PFSK-1 (cell line): Measurements from ENCODE around the gene PNMA8B.

Source experiments
- FOXP2 ChIP-seq: optimal IDR thresholded peaks from 2 replicates; pipeline ENCODE3; 2011; ENCODE audit warnings: borderline replicate concordance, control low read depth, inconsistent platforms; ENCODE audit not compliant: insufficient read depth; ENCODE audit errors: extremely low read length, extremely low read depth
- POLR2AphosphoS5 ChIP-seq: IDR thresholded peaks from 2 replicates; pipeline ENCODE4 v1.6.1; 2012; ENCODE audit warnings: low read depth, mild to moderate bottlenecking, control low read depth, low read length, moderate library complexity
- REST ChIP-seq, 2 experiments: IDR thresholded peaks; 2 replicates each; pipeline versions ENCODE4 v1.6.1 to v1.8.0; 2011 to 2012; ENCODE audit warnings: low read depth in 2 of 2, low read length in 2 of 2, control low read depth in 1 of 2, inconsistent platforms in 1 of 2, mild to moderate bottlenecking in 1 of 2, moderate library complexity in 1 of 2; ENCODE audit not compliant: insufficient read depth in 1 of 2
- SIN3A ChIP-seq: IDR thresholded peaks from 2 replicates; pipeline ENCODE4 v1.6.1; 2012; ENCODE audit warnings: mild to moderate bottlenecking, low read length, moderate library complexity, borderline replicate concordance; ENCODE audit not compliant: insufficient read depth
- TAF1 ChIP-seq: IDR thresholded peaks from 2 replicates; pipeline ENCODE4 v1.6.1; 2012; ENCODE audit warnings: low read length, control low read depth, borderline replicate concordance; ENCODE audit not compliant: insufficient read depth

- TF ChIP-seq SIN3A (no peak), POLR2AphosphoS5 (no peak), TAF1 (no peak), REST (IDR thresholded peaks at IDR 0.05; ENCODE audit: insufficient read depth in 1 of 2, low read depth in 2 of 2, low read length in 2 of 2) (no peak), FOXP2 (no peak)
These were observed 6.0 kb downstream of the PNMA8B start for GRCh38 chr19:46489445-46490272.
